Left ventricle myocardium inferior (tissue), 1 donor: ENCODE data around the gene SECISBP2. TPM values are rescaled to one million over a fixed set of nuclear protein-coding genes. Genes with fewer than 3 reads are reported as not detected.

ENCODE experiments used
- DNase-seq: peaks from one replicate; pipeline ENCODE4 v3.0.0-alpha.2; 2020
- H3K27ac ChIP-seq: fragments of 200-600 bp; replicated peaks from 2 replicates; pipeline ENCODE4 v1.8.0; 2021
- H3K27me3 ChIP-seq: fragments of 200-600 bp; 2 replicates; pipeline ENCODE4 v1.8.0; 2021; ENCODE audit warnings: low read depth
- H3K36me3 ChIP-seq: fragments of 200-600 bp; 2 replicates; pipeline ENCODE4 v1.8.0; 2021
- H3K4me1 ChIP-seq: fragments of 200-600 bp; 2 replicates; pipeline ENCODE4 v1.8.0; 2021
- H3K4me3 ChIP-seq: fragments of 200-600 bp; 2 replicates; pipeline ENCODE4 v1.8.0; 2021; ENCODE audit warnings: mild to moderate bottlenecking, moderate library complexity
- H3K9me3 ChIP-seq: fragments of 200-600 bp; replicated peaks from 2 replicates; pipeline ENCODE4 v1.8.0; 2021
- intact Hi-C: fragments of 100-400 bp; cut with micrococcal nuclease; formaldehyde crosslinking; loops from one replicate; pipeline ENCODE4 v1.11.0; 2022
- microRNA-seq: library from miRNA; unstranded; fragments of <30 nt; microRNA quantifications from one replicate; pipeline ENCODE4 v1.2.0, GENCODE V29; 2020
- total RNA-seq: library from RNA; stranded (reverse); fragmentation: NEBNext Ultra II Directional; extraction: Animal tissue kit (Norgen Biotek cat#: 25700); gene quantifications from one replicate; pipeline ENCODE4 v1.2.1, GENCODE V29; 2021
- TF ChIP-seq, protein P1 (sequence below): fragments of 200-600 bp; IDR thresholded peaks from 2 replicates; pipeline ENCODE4 v1.8.0; 2021; ENCODE audit warnings: antibody characterized with exemption, mild to moderate bottlenecking, borderline replicate concordance
- donor health status: DM: no; HTN: yes; CAD: no; lungs with severe emphysema.

SECISBP2 gene
- total RNA-seq, 1 donor from 2014 or later = 13.8 TPM

DNA sequence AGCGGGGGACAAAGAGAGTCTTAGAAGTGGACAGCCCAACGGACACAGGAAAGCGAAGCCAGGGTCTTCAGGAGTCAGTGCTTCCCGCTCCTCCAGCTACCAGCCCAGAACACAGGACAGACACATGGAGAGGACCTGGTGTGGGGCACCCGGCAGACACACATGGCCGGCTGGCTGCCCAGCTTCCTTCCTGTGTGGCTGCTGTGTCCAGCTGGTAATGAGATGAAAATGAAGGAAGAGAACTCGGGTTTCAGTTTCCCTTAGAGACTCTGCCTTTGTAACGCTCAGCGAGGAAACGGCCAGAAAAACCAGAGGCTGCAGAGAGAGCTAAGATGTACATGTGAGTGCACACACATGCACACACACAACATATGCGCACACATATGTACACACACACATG is 87.5 kb downstream of the SECISBP2 start:
- intact Hi-C loops = no loop called here
- Histone ChIP-seq H3K9me3 (peaks cover 8% of the 10 kb centered on the region), H3K4me3 (peak overlapping the region; percentile 19), H3K27ac (no peak overlapping the region), H3K36me3 (peaks cover 12% of the 10 kb centered on the region), H3K4me1 (peaks cover 13% of the 10 kb centered on the region), H3K27me3 (no peaks in the 10 kb centered on the region)
- TF ChIP-seq, protein P1, sequence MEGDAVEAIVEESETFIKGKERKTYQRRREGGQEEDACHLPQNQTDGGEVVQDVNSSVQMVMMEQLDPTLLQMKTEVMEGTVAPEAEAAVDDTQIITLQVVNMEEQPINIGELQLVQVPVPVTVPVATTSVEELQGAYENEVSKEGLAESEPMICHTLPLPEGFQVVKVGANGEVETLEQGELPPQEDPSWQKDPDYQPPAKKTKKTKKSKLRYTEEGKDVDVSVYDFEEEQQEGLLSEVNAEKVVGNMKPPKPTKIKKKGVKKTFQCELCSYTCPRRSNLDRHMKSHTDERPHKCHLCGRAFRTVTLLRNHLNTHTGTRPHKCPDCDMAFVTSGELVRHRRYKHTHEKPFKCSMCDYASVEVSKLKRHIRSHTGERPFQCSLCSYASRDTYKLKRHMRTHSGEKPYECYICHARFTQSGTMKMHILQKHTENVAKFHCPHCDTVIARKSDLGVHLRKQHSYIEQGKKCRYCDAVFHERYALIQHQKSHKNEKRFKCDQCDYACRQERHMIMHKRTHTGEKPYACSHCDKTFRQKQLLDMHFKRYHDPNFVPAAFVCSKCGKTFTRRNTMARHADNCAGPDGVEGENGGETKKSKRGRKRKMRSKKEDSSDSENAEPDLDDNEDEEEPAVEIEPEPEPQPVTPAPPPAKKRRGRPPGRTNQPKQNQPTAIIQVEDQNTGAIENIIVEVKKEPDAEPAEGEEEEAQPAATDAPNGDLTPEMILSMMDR = no peak
- peak; percentile 48 for DNase-seq

- H3K9me3 ChIP-seq = peaks cover 14% of the 10 kb centered on the region
- TF ChIP-seq, protein P1 = no peak
- H3K27me3 ChIP-seq = no peaks in the 10 kb centered on the region
- no peak overlapping the region for H3K4me3 ChIP-seq
- intact Hi-C loops = no loop called here
- H3K36me3 ChIP-seq = peaks cover 9% of the 10 kb centered on the region
- no peak overlapping the region for H3K27ac ChIP-seq
- no peak for DNase-seq
- peaks cover 13% of the 10 kb centered on the region for H3K4me1 ChIP-seq
These were observed 88.8 kb downstream of the SECISBP2 start for GRCh38 chr9:89407070-89407469.

DNA sequence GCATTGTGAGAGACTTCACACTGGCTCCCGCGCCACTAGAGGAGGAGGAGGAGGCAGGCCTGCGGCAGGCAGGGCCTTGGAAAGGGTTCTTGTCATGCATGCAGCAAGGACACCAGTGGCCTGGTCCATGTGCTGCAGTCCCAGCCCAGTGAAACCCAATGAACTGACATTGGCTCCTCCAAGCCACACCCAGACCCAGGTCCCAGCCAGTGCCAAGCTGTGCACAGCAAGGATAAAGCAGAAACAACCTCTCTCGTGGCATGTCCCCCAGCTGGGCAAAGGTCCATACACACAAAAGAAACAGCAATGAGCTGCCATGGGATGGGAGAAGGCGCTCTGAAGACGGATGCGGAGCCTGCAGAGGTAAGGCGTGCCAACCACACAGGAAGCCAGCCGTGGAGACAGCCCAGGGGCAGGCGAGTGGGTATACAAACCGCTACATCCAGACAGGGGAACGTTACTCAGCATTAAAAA is 90.4 kb downstream of the SECISBP2 start:
- Histone ChIP-seq H3K27me3 (no peaks in the 10 kb centered on the region), H3K4me1 (peaks cover 15% of the 10 kb centered on the region), H3K4me3 (no peak overlapping the region), H3K27ac (no peak overlapping the region), H3K36me3 (no peaks in the 10 kb centered on the region), H3K9me3 (peaks cover 14% of the 10 kb centered on the region)
- DNase-seq = no peak
- TF ChIP-seq, protein P1 = no peak
- intact Hi-C loops = no loop called here

Small RNA genes within 50 kb of the gene (microRNA-seq; reads per million reads assigned to microRNA genes)
- not detected for gene MIR3153

Other genes with a start within 250 kb of the SECISBP2 start
- gene SHC3, start 139.7 kb upstream of the SECISBP2 start, total RNA-seq = 0.96 TPM
- gene CKS2, start 7.3 kb upstream of the SECISBP2 start, total RNA-seq = 11.6 TPM
- gene SEMA4D, start 179.6 kb downstream of the SECISBP2 start, total RNA-seq = 17.1 TPM